CD4-positive, alpha-beta T cell treated with Interleukin-2 at 100 ng/mL for 4 hours (primary cell): Measurements from ENCODE around the gene TOP3A.

Experiments used
- DNase-seq: peaks from one replicate; pipeline ENCODE4 v3.0.0-alpha.2; 2020; ENCODE audit warnings: low spot score

Gene TOP3A

DNA sequence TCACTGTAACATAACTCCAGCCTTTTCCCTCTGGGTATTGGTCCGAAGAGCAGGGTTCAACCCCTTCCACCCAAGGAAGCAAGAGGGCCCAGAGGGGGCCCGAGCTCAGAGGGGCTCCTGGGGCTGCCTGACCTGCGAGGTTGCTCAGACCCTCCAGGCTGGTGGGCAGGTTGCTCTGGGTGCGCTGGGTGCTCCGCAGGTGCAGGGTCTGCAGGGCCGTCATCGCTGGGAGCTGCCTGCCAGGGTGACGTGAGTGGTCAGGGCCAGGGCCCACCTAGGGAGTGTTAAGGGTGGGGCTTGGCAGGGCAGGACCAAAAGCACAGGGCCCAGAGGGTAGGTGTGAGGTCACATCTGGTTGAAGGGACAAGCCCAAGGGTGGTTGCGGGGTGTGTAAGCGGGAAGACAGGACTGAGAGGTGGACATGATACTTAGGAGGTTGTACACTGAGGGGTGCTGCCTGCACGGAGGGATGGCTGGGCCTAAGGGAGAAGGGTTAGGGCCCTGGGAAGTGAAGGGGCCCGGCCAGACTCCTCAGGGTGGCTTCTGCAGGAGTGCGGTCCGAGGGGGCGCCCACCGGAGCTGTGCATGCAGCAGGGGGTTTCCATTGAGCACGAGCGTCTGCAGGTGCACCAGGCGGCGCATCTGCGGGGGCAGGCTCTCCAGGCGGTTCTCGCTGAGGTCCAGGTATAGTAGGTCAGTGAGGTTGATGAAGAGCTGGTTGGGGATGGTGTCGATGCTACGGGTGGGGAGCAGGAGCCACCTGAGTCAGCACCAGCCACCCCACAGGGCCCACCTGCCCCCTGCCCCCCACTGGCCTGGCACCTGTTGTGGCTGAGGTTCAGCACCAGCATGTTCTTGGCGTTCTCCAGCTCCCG, 60.6 kb downstream of the TOP3A start:
- no peak for DNase-seq

DNA sequence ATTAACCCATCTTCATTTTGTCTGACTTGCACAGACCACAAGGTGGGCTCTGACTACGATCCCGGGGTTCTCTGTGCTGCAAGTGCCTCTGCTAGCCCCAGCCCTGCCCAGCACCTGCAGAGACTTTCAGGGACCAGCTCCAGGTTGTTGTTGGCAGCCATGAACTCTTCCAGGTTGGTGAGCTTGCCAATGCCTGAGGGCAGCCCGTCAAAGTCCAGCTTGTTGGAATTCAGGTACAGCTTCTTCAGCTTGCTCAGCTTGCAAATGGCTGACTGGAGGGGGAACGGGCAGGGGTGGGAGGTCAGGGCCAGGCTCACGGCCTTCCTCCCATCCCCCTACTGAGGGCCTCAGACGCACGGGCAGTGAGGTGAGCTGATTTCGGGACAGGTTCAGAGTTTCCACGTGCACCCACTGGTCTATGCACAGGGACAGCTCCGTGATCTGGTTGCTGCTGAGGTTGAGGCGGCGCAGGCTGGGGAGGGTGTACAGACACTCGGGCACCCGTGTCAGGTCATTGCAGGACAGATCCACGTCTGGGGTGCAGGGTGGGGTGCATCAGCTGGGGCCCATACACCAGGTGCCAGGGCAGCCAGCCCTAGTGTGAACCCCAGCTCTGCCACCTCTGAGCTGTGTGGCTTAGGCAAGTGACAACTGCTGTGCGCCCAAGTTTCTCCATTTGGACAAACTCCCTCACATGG, 61.5 kb downstream of the TOP3A start:
- DNase-seq = no peak

DNA sequence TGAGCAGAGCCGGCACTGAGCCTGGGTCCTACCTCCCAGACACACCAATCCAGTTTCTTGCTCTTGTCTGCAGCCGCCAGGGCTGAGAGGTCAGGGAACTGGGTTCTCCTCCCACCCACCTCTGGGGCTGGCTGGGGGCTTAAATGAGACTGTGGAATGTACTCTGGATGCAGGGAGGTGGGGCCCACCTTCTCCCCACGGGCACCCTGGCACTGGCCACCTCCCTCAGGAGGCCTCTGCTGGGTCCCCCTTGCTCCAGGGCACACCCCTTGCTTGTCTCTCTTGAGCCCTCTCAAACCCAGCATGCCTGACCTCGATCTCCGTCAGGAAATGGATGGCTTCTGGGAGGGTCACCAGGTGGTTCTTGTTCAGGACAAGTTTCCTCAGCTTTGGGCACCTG, 62.6 kb downstream of the TOP3A start:
- no peak for DNase-seq

DNA sequence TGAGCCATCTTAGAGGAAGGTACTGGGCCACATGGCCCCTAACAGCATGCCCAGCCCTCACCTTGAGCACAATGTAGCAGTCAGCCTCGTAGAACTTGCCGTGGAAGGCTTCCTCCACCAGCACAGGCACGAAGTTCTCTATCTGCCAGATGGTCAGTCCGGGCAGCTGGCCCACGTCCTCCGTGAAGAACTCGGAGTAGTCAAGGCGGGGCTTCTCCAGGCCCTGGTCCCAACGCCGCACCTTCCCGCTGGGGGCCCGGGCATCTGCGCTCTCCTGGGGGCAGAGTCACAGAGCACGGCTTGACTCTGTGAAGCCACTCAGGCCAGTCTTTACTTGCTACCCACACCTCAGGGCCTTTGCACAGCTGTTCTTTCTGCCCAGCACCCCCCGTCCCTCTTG, 63.6 kb downstream of the TOP3A start:
- no peak for DNase-seq

DNA sequence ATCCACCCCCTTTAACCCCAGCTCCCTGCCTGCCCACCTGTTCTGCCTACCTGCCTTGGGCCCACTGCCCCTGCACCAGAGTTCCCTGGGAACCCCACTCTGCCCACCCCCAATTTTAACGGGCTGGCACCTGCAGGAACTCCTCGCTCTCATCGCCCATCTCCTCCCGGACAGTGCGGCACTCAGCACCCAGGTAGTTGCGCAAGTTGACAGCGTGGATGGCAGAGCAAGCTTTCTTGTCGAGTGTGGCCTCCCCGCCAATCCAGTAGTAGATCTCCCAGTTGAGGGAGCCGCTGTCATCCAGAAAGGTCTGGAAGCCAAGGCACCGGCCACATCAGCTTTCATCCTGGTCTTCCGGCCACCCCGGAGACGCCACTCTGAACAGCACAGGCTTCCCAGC, 64.1 kb downstream of the TOP3A start:
- DNase-seq = no peak

DNA sequence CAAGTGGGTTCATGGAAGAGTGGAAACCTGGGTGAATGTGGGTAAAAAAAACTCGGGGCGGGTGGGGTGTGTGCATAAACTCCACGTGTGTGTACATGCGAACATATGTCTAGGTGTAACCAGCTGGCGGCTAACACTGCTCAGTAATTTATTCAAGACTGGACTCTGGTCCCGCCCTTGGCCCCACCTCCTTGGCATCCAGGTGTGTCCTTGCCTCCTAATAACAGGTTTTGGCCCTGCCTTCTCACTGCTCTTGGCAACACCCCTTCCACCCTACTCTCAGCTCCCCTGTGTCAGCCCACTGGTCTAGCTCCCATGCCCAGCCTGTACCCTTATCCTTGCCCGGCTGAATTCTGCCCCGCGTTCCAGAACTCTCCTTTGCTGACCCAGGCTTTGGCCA, 64.5 kb downstream of the TOP3A start:
- DNase-seq = no peak

DNA sequence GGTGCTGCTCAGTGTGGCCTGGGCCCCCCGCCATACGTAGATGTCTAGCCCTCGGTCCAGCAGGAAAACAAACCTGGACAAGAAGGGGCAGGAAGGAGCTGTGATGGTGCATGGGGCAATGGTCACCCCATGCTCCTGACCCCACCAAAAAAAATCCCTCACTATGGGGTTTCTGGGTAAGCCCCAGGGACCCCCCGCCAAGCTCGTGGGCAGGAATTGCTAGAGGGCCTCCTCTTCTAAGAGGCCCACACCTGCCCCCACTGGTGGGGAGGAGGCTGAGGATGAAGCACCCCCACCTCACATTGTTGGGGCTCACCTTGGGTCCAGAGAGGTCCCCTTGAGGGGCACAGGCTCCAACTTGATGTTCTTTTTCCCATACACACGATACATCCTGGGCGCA, 66.0 kb downstream of the TOP3A start:
- no peak for DNase-seq

DNA sequence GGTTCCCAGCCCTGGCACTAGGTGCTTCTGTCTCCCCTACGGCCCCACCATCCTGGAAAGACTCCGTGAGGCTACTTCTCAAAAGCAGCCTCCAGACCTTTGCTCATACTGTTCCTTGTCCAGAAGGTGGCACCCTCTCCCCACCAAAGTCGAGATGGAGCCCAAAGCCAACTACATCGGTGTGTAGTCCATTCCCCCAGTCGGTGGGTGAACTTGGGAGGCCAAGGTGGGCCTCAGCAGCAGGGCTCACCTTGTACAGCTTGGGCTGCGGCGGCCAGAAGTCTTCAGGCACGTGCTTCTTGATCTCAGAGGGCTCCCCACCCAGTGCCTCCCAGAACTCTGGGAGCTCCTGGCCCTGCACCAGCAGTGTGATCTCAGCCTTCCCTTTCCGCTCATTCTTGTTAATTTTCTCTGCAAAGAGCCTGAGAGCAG, 66.5 kb downstream of the TOP3A start:
- DNase-seq = peak; percentile 69

DNA sequence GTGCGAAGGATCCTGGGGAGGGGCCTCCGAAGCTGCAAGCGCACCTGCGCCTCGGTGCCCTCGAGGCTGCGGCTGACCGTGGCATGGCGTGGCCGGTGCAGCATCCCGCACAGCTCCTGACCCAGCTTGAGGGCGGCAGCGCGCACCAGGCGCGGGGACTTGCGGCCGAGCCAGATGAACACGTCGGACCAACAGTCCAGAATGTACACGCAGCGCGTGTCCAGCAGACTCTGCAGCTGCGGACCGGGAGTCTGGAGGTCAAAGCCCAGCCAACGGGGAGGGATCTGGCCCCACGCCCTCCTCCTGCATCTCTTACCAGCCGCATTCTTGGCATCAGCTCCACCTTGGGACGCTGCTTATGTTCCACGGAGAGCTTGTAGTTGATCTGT, 67.2 kb downstream of the TOP3A start:
- no peak for DNase-seq

DNA sequence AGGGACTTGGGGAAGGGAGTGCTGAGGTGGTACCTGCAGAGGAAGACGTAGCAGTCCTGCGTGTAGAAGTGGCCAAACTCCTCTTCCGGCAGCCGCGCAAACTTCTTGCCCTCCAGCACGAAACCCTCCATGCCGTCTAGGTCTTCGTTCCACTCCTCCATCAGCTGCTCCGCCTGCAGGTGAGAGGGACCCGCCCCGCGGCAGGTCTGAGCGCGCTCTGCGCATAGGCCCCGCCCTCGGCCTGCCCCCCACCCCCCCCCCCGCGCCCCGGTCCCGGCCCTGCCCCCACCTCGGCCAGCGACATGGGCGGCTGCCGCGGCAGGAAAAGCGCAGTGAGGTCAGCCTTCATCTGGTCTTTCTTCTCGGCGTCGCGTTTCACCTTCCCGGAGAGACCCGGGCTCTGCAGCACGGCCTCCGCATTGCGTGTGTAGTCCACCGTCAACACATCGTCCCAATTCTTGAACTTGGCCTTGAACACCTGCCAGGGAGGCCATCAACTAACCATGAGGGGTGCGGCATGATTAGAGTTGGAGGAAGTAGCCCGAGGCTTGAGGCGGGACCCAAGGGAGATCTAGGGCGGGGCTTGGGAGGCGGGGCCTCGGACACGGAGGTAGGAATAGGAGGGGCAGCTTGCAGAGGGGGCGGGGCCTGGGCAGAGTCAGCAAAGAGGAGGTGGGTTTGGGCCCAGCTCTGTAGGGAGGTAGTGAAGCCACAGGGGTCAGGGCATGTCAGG, 67.7 kb downstream of the TOP3A start:
- DNase-seq = no peak

DNA sequence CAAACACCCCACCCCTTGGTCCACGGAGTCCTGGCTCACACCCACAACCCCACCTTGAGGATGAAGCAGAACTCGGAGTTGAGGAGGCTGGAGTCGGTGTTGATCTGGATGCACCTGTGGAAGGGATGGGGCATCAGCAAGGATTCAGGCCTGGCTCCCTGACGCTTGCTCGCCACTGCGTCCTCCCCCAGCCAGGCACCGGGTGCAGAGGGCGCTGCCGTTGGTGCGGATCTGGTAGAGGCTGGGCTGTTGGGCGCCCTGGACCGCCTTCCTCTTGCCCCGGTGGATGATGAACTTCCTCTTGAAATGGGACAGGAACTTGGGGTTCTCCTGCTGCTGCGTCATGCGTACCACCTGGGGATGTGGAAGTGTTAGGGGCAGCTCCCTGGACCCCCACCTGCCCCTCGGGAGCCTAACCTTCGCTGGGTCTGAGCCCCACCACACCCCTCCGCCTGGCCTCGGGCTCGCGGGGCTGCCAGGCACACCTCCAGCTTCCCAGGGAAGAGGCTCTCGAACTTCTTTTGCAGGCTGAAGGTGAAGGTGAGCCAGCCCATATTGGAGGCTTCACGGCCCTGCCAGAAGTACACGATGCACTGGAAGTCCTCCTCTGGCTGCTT, 68.6 kb downstream of the TOP3A start:
- no peak for DNase-seq

DNA sequence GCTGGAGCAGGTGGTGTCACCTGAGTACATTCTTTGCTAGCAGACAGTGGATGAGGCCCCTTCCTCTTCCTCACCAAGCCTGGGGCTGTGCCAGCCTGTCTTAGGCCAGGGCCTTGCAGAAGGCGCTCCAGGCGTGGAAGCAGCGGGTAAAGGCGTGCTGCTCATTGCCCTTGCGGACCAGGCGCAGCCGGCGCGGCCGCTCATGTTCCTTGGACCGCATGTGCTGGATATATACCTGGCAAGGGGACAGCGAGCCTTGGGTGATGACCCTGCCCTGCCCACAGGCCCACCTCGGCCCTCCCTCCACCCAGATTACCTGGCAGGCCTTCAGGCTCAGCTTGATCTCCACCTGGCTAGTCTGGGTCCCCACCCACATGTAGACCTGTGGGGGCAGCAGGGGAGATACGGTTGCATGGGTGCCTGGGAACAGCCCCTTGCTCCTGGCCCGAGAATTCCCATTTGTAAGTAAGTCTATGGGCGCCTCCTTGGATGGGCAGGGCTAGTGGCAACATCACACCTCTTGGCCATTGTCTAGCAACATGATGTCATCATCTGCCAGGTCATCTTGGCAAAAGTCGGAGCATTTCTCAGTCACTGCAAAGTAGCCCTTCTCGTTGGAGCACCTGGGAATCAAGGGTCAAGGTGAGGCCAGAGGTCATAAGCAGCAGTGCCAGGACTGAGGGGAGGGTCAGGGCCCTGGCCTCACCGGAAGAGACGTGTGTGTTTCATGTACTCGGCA, 69.6 kb downstream of the TOP3A start:
- no peak for DNase-seq

DNA sequence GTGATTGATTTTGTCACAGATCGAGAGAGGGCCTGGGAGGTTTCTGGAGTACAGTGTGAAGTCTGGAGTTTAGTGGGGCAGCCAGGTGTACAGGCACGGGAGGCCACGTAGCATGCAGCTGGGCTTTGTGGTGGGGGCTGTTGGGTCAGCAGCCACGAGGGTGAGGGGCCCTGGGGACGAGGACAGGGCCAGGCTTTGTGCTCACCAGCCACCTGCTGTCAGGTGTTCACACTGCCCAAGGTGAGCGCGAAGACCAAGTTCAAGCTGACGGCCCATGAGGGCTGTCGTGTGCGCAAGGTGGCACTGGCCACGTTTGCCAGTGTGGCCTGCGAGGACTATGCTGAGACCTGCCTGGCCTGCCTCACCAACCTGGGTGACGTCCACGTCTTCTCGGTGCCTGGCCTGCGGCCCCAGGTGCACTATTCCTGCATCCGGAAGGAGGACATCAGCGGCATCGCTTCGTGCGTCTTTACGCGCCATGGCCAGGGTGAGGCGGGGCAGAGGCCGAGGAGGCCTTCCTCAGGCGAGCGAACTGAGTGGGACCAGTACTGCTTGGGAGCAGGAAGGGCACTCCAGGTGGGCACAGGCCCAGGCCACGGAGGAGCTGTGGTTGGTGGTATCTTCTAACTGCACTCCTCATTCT, 73.4 kb downstream of the TOP3A start:
- no peak for DNase-seq

DNA sequence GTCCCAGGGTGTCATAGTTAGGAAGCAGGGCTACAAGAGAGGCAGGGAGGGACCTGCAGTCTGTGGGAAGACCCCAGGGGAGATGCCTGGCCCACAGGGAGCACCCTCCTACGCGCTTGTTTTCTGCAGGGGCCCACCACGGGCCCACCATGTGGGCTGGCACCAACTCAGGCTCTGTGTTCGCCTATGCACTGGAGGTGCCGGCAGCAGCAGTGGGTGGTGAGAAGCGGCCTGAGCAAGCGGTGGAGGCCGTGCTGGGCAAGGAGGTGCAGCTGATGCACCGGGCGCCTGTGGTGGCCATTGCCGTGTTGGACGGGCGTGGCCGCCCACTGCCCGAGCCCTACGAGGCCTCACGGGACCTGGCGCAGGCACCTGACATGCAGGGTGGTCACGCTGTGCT, 74.3 kb downstream of the TOP3A start:
- no peak for DNase-seq

DNA sequence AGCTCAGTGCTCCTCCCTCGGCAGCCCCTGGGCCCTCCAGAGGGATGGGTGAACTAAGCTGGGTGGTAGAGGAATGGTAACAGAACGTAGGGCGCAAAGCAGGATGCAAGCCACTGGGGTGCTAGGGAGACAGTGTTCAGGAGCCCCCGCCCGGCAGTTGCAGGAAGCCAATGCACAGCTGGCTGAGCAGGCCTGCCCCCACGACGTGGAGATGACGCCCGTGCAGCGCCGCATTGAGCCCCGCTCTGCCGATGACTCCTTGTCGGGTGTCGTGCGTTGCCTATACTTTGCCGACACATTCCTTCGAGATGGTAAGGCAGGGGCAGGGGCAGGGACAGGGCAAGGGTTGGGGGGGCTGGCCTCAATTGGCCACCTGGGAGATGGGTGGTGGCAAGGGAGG, 76.5 kb downstream of the TOP3A start:
- no peak for DNase-seq

DNA sequence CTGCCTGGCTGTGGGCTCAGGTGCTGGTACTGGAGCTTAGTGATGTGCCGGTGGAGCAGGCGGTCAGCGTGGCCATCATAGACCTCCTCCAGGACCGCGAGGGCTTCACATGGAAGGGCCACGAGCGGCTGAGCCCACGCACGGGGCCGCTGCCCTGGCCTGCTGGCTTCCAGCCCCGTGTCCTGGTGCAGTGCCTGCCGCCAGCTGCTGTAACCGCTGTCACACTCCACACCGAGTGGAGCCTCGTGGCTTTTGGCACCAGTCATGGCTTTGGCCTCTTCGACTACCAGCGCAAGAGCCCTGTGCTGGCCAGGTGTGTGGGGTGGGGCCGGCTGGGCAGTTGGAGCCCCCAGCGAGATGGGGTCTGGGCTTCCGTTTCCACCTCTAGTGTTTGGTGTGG, 77.3 kb downstream of the TOP3A start:
- DNase-seq = no peak

DNA sequence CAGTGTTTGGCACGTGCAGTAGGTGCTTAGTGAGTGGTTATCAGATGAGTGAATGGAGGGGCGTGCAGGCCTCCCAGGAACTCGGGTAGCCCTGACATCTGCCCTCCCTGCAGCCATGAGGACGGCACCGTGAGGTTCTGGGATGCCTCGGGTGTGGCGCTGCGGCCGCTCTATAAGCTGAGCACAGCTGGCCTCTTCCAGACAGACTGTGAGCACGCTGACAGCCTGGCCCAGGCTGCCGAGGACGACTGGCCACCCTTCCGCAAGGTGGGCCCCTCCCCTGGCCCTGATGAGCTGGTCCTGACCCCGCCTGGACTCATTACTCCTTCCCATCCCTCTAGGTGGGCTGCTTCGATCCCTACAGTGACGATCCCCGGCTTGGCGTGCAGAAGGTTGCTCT, 78.3 kb downstream of the TOP3A start:
- DNase-seq = no peak

DNA sequence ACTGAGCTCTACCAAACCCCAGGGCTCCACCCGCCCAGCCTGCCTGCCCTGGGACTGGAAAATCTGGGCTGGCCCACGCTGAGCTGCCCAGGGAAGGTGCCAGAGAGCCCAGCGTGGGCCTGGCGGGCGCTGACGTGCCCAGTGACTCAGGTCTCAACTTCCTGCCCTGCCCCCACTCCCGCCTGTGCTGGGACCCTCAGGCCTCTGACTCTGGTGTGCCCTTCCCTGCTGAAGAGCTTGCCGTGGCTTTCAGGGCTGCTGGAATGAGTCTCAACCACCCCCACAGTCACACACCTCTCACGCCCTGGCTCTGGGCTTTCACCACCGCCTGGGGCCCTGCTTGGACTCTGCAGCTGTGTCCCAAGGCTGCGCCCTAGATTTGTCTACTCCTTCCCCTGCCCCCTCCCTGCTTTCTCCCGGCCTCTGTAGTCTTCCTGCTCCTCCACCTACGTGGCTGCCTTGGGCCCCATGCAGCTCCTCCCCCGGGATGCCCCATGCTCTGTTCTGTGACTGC, 79.0 kb downstream of the TOP3A start:
- no peak for DNase-seq

DNA sequence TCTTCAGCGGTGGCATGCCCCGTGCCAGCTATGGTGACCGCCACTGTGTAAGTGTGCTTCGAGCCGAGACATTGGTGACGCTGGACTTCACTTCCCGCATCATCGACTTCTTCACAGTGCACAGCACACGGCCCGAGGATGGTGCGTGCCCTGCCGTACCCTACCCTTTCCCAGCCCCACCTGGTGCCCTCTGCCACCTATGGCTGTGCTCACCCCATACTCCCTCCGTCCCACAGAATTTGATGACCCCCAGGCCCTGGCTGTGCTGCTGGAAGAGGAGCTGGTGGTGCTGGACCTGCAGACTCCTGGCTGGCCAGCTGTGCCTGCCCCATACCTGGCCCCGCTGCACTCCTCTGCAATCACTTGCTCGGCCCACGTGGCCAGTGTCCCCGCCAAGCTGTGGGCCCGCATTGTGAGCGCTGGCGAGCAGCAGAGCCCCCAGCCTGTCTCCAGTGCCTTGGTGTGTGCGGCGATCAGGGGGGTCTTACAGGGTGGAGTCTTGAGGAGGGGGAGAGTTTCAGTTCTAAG, 79.9 kb downstream of the TOP3A start:
- no peak for DNase-seq

DNA sequence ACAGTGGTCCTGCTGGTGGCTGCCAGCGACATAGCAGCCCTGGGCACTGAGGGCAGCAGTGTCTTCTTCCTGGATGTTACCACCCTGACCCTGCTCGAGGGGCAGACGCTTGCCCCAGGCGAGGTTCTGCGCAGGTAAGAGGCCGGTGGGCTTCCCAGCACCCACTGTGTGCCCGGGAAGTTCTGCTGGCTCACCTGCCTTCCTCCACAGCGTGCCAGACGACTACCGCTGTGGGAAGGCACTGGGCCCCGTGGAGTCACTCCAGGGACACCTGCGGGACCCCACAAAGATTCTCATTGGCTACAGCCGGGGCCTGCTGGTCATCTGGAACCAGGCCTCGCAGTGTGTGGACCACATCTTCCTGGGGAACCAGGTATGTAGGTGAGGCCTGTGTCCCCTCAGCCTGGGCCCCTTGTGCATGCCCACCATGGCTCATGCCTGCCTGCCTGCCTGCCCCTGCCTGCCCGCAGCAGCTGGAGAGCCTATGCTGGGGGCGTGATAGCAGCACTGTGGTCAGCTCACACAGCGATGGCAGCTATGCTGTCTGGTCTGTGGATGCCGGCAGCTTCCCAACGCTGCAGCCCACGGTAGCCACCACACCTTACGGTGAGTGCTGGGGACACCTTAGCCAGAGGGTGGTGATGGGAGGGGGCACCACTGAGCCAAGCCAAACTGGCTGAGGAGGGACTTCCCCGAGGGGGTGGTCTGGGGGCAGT, 80.8 kb downstream of the TOP3A start:
- no peak for DNase-seq
